ENCODE results near the gene CDK1.

DNA sequence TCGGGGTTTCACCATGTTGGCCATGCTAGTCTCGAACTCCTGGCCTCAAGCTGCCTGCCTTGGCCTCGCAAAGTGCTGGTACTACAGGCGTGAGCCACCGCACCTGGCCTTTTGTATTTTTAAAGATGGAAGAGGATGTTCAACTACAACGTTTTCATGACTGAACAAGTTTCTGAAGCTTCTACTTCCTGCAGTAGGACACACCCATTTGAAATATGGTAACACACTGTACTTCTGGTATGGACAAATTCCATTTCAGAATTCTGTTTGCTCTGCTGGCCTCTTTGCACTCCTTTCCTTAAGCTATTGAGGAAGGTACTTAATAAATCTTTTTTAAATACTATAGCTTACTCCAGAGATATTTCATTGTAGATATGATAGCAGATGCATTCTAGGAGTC lies 10.9 kb upstream of the CDK1 start:
- TF ChIP-seq, protein P1, sequence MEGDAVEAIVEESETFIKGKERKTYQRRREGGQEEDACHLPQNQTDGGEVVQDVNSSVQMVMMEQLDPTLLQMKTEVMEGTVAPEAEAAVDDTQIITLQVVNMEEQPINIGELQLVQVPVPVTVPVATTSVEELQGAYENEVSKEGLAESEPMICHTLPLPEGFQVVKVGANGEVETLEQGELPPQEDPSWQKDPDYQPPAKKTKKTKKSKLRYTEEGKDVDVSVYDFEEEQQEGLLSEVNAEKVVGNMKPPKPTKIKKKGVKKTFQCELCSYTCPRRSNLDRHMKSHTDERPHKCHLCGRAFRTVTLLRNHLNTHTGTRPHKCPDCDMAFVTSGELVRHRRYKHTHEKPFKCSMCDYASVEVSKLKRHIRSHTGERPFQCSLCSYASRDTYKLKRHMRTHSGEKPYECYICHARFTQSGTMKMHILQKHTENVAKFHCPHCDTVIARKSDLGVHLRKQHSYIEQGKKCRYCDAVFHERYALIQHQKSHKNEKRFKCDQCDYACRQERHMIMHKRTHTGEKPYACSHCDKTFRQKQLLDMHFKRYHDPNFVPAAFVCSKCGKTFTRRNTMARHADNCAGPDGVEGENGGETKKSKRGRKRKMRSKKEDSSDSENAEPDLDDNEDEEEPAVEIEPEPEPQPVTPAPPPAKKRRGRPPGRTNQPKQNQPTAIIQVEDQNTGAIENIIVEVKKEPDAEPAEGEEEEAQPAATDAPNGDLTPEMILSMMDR (IDR thresholded peaks at IDR 0.05; ENCODE audit: low read length): no peak
- no peak for TF ChIP-seq EZH2 (IDR thresholded peaks at IDR 0.05; ENCODE audit: borderline replicate concordance, low read length)
